SU-DHL-6 (cell line): Measurements from ENCODE around the gene TNFRSF18.

Source experiments
- H2AFZ ChIP-seq: fragments of 200-600 bp; sonication (generic); 2 replicates; pipeline ENCODE4 v1.6.1; 2014; ENCODE audit warnings: low read depth, mild to moderate bottlenecking, moderate library complexity, mixed read lengths, antibody characterized with exemption, low read length; ENCODE audit not compliant: severe bottlenecking
- H3F3A ChIP-seq: fragments of 200-600 bp; shearing (Covaris generic); 2 replicates; pipeline ENCODE4 v1.6.0; 2016; ENCODE audit warnings: antibody characterized with exemption, mild to moderate bottlenecking; ENCODE audit not compliant: insufficient read depth
- H3K27ac ChIP-seq: fragments of 200-600 bp; sonication (generic); 2 replicates; pipeline ENCODE4 v1.5.1; 2016; ENCODE audit warnings: low read depth, mild to moderate bottlenecking, low read length, moderate library complexity, mixed read lengths
- H3K27me3 ChIP-seq: fragments of 200-600 bp; sonication (generic), shearing (Covaris generic); 2 replicates; pipeline ENCODE4 v1.6.0; 2014; ENCODE audit warnings: mild to moderate bottlenecking, low read length
- H3K36me3 ChIP-seq: fragments of 200-600 bp; sonication (generic); 2 replicates; pipeline ENCODE4 v1.6.1; 2014; ENCODE audit warnings: mild to moderate bottlenecking, low read length, mixed read lengths
- H3K4me2 ChIP-seq: fragments of 300-600, 200-600 bp; shearing (Covaris generic), sonication (generic); 2 replicates; pipeline ENCODE4 v1.6.0; 2014; ENCODE audit warnings: low read length, low read depth, mild to moderate bottlenecking; ENCODE audit not compliant: poor library complexity, severe bottlenecking
- H3K4me3 ChIP-seq: fragments of 200-600 bp; sonication (generic); 2 replicates; pipeline ENCODE4 v1.5.1; 2014; ENCODE audit warnings: antibody characterized with exemption, low read length, mild to moderate bottlenecking, mixed read lengths; ENCODE audit not compliant: insufficient read depth, poor library complexity, severe bottlenecking
- H3K79me2 ChIP-seq: fragments of 200-600 bp; sonication (generic); 2 replicates; pipeline ENCODE4 v1.6.1; 2014; ENCODE audit warnings: mild to moderate bottlenecking, low read length, moderate library complexity; ENCODE audit not compliant: insufficient read depth
- H3K9ac ChIP-seq: fragments of 200-600 bp; sonication (generic); 2 replicates; pipeline ENCODE4 v1.7.0; 2014; ENCODE audit warnings: mild to moderate bottlenecking, low read length
- H3K9me2 ChIP-seq: fragments of 200-600 bp; sonication (generic); replicated peaks from 2 replicates; pipeline ENCODE4 v1.6.1; 2014; ENCODE audit warnings: low read length; ENCODE audit not compliant: insufficient read depth
- H3K9me3 ChIP-seq: fragments of 200-600 bp; sonication (generic); 2 replicates; pipeline ENCODE4 v1.6.1; 2014; ENCODE audit warnings: low read length, mixed read lengths; ENCODE audit not compliant: insufficient read depth
- H4K20me1 ChIP-seq: fragments of 200-600 bp; sonication (generic); 2 replicates; pipeline ENCODE4 v1.6.1; 2014; ENCODE audit warnings: low read depth, mild to moderate bottlenecking, antibody characterized with exemption, low read length, moderate library complexity, mixed read lengths
- EZH2phosphoT487 ChIP-seq: fragments of 200-600 bp; sonication (generic), shearing (Covaris generic); conservative IDR thresholded peaks from 2 replicates; pipeline ENCODE4 v1.6.1; 2018; ENCODE audit warnings: mild to moderate bottlenecking, antibody characterized with exemption, low read length, moderate library complexity, mixed read lengths
- TF ChIP-seq, protein P1 (sequence below): fragments of 200-600 bp; sonication (generic); IDR thresholded peaks from one replicate; pipeline ENCODE4 v1.5.1; 2017; ENCODE audit warnings: antibody characterized with exemption, mild to moderate bottlenecking, low read length, moderate library complexity; ENCODE audit not compliant: insufficient read depth, poor library complexity, severe bottlenecking

Gene TNFRSF18

DNA sequence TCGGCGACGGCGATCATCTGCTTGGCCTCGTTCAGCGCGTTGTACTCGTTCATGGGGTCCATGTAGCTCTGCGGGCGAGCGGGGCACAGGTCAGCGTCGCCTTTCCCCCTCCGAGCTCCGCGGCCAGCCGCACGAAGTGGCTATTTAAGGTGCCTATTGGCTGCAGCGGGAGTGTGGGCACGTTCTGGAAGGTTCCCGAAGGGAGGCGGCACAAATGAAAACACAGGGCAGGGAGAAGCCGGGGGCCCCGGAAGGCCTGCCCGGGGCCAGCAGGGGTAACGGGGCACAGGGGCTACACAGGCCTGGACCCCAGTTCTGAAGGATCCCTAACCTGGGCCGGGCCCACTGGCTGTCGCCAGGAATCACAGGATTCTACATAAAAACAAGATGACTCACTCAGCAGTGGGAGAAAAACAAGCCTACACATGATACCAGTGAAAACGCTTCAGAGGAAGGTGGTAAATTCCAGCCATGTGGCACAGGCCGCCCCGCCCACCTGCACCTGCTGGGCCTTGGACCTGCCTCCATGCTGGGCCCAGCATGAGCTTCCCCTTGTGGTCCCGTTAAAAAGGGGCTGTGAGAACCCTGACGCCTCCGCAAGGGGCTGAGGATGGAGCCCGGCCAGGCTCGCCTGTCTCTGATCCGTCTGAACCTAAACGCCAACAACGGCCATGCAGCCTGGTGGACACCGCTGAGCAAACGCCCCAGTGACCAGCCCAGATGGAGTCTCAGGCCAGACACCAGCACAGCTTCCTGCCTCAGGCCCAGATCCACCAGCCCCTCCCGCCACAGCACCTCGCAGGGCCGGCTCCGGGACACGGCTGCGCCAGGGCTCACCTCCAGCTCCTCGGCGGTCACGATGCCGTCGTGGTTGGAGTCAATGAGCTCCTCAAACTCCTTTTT is 11.5 kb upstream of the TNFRSF18 start:
- Histone ChIP-seq H3K4me2 (no peak overlapping the region), H4K20me1 (no peaks in the 10 kb centered on the region), H2AFZ (no peak overlapping the region), H3K9ac (no peak overlapping the region), H3K27ac (no peak overlapping the region), H3K4me3 (no peak overlapping the region), H3K9me3 (no peaks in the 10 kb centered on the region), H3F3A (no peaks in the 10 kb centered on the region), H3K27me3 (no peaks in the 10 kb centered on the region), H3K9me2 (no peaks in the 10 kb centered on the region), H3K79me2 (no peaks in the 10 kb centered on the region), H3K36me3 (no peaks in the 10 kb centered on the region)
- TF ChIP-seq EZH2phosphoT487 = no peak
- TF ChIP-seq, protein P1, sequence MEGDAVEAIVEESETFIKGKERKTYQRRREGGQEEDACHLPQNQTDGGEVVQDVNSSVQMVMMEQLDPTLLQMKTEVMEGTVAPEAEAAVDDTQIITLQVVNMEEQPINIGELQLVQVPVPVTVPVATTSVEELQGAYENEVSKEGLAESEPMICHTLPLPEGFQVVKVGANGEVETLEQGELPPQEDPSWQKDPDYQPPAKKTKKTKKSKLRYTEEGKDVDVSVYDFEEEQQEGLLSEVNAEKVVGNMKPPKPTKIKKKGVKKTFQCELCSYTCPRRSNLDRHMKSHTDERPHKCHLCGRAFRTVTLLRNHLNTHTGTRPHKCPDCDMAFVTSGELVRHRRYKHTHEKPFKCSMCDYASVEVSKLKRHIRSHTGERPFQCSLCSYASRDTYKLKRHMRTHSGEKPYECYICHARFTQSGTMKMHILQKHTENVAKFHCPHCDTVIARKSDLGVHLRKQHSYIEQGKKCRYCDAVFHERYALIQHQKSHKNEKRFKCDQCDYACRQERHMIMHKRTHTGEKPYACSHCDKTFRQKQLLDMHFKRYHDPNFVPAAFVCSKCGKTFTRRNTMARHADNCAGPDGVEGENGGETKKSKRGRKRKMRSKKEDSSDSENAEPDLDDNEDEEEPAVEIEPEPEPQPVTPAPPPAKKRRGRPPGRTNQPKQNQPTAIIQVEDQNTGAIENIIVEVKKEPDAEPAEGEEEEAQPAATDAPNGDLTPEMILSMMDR = no peak

DNA sequence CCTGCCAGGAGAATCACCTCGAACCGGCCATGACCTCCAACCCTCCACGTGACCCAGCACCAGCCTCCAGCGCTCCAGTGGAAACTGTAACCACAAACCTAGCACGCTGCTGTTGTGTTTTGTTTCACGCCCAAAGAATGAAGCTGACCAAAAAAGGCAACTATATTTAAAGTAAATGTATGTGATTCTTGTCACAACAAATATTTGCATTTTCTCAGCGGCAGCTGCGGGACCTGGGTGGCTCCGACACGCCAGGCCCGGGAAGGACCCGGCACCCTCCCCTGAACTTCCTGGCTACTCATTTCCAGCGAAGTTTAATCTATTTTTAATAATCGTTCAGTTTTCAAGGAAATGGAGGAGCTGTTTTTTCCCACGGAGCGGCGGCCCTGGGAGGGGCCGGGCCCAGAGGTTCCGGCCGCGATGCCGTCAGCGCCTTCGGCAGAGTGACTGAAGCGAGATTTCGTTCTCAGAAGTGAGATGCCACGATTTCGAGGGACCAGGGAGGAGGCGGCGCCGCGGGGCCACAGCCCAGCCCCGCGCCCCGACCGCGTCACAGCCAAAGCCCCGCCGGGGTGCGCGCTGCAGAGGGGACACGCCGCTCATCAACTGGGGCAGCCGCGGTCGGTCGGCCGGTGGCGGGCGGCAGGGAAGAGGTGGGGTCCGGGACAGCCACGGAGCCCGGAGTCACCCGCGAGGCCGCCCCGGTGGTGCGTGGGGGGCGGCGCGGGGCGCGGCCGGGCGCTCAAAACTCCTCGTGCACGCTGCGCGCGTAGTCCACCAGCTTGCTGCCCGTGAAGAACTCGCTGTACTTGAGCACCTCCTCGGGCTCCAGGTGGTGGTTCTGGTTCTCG is 10.6 kb upstream of the TNFRSF18 start:
- Histone ChIP-seq H3K4me2 (no peak overlapping the region), H3K9ac (no peak overlapping the region), H3K9me3 (no peaks in the 10 kb centered on the region), H3K79me2 (no peaks in the 10 kb centered on the region), H4K20me1 (no peaks in the 10 kb centered on the region), H3K27me3 (no peaks in the 10 kb centered on the region), H3K4me3 (no peak overlapping the region), H3K36me3 (no peaks in the 10 kb centered on the region), H3F3A (no peaks in the 10 kb centered on the region), H2AFZ (no peak overlapping the region), H3K27ac (no peak overlapping the region), H3K9me2 (no peaks in the 10 kb centered on the region)
- TF ChIP-seq, protein P1 = no peak
- TF ChIP-seq EZH2phosphoT487 = no peak

DNA sequence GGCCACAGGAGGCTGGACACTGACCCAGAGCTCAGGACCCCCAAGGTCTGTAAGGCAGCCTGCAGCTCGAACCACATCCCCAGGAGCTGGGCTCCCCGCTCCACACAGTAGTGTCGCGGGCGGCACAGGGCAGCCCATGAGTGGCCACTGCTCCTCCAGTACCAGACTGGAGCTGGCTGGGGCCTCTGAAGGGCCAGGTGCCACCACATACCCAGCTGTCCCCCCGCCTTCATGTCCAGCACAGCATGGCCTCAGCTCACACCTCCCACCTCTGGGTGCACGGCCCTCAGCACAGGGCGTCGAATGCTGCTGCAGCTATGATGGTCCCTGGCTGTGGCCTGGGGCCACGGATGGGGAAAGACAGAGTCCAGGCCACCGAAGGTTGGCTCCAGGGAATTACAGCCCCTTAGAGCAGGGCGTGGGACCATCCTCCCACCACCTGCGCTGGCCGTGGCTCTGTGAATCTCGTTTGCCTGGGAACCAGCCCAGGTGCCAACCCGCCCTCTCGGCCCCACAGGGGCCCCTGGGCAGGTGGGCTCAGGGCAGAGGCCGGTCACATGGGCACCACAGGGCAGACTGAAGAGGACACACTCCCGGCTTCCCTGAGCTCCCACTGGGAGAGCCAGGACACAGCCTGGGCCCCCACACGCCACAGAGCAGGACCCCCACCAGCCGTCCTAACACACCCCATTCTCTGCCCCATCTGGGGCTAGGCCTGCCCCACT is 9.7 kb upstream of the TNFRSF18 start:
- H3K9ac ChIP-seq = no peak overlapping the region
- H3K4me2 ChIP-seq = no peak overlapping the region
- no peaks in the 10 kb centered on the region for H3K27me3 ChIP-seq
- H3K36me3 ChIP-seq = no peaks in the 10 kb centered on the region
- H3K79me2 ChIP-seq = no peaks in the 10 kb centered on the region
- H3K4me3 ChIP-seq = no peak overlapping the region
- no peak overlapping the region for H2AFZ ChIP-seq
- no peaks in the 10 kb centered on the region for H3K9me3 ChIP-seq
- no peaks in the 10 kb centered on the region for H4K20me1 ChIP-seq
- no peak overlapping the region for H3K27ac ChIP-seq
- TF ChIP-seq, protein P1 = no peak
- no peak for TF ChIP-seq EZH2phosphoT487
- no peaks in the 10 kb centered on the region for H3F3A ChIP-seq
- H3K9me2 ChIP-seq = no peaks in the 10 kb centered on the region
